Erythroblast (primary cell): ENCODE measurements around the gene TYMP.

Experiments used
- GATA1 ChIP-seq: IDR thresholded peaks from 2 replicates; pipeline ENCODE4 v1.6.1; 2011; ENCODE audit warnings: low read depth, mild to moderate bottlenecking, control low read depth, low read length, moderate library complexity
- POLR2A ChIP-seq: IDR thresholded peaks from 2 replicates; pipeline ENCODE4 v1.6.1; 2011; ENCODE audit warnings: mild to moderate bottlenecking, low read length

DNA sequence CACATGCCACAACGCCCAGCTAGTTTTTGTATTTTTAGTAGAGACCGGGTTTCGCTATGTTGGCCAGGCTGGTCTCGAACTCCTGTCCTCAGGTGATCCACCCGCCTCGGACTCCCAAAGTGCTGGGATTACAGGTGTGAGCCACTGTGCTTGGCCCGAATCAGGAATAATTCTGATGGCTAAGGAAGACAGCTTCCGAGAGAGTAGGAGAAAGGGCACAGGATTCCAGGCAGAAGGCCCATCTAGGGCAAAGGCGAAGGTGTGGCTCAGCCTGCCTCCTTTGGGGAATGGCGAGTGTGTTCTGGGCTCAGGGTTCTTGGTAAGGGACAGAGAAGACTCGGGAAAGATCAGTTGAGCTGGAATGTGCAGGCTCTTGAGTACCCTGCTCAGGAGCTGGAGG lies 34.5 kb upstream of the TYMP start:
- no peak for TF ChIP-seq POLR2A
- TF ChIP-seq GATA1: no peak
